ENCODE measurements around the gene PDZD2.

GRCh38 chr5:31889001-31889561 lies 250.2 kb downstream of the PDZD2 start:
- TF ChIP-seq POLR2AphosphoS5 (IDR thresholded peaks at IDR 0.05; ENCODE audit: low read depth, low read length) (no peak), RAD21 (IDR thresholded peaks at IDR 0.05; ENCODE audit: low read depth) (no peak), TCF7L2 (IDR thresholded peaks at IDR 0.05; ENCODE audit: borderline replicate concordance, extremely low read depth, insufficient read depth, insufficient read length) (no peak), REST (IDR thresholded peaks at IDR 0.05; ENCODE audit: low read depth) (no peak), EGR1 (IDR thresholded peaks at IDR 0.05; ENCODE audit: low read depth) (no peak), EZH2 (IDR thresholded peaks at IDR 0.05) (no peak), CTCF (IDR thresholded peaks at IDR 0.05 in 2 of 3, conservative IDR thresholded peaks at IDR 0.05 in 1 of 3; ENCODE audit: borderline replicate concordance in 1 of 3, insufficient read depth in 1 of 3, low read depth in 2 of 3, low read length in 2 of 3) (no peak), POLR2A (IDR thresholded peaks at IDR 0.05; ENCODE audit: borderline replicate concordance, extremely low read depth, insufficient read depth, insufficient read length) (no peak), ZNF274 (IDR thresholded peaks at IDR 0.05; ENCODE audit: low read depth, low read length) (no peak)
